PC-3 (cell line): ENCODE data around the gene ATP8A2. TPM values are rescaled to one million over a fixed set of nuclear protein-coding genes. Genes with fewer than 3 reads are reported as not detected.

Experiments used
- ATAC-seq: fragments of 200-7000 bp; cut with Tn5 transposase; 2 replicates; pipeline ENCODE4 v1.9.1; 2020; ENCODE audit warnings: mild to moderate bottlenecking, moderate library complexity
- BruUV-seq: library from RNA; stranded (reverse); fragments of 400-500 nt; replicated peaks from 2 replicates; lab custom pipeline; 2021; lab: Mats Ljungman, UMichigan
- CTCF ChIA-PET: fragments of 300-600 bp; sonication (Branson Sonifier 250); formaldehyde crosslinking; loops from one replicate; lab custom pipeline; 2022; ENCODE audit warnings: antibody characterized with exemption; lab: Charles Lee
- POLR2A ChIA-PET: fragments of 300-600 bp; sonication (Branson Sonifier 250); formaldehyde crosslinking; loops from one replicate; lab custom pipeline; 2022; ENCODE audit warnings: antibody characterized with exemption; ENCODE audit not compliant: unreplicated experiment; lab: Charles Lee
- DNase-seq: peaks from one replicate; pipeline ENCODE4 v3.0.0-alpha.2; 2015
- H2AFZ ChIP-seq: fragments of 300-600 bp; sonication (generic); 2 replicates; pipeline ENCODE4 v1.6.0; 2016; ENCODE audit warnings: antibody characterized with exemption, low read length
- H3F3A ChIP-seq: fragments of 300-600 bp; sonication (generic); one replicate; pipeline ENCODE4 v1.6.0; 2017; ENCODE audit warnings: antibody characterized with exemption, low read length, control low read depth, mild to moderate bottlenecking; ENCODE audit not compliant: unreplicated experiment
- H3K27ac ChIP-seq: fragments of 300-600 bp; sonication (generic); 2 replicates; pipeline ENCODE4 v1.5.1; 2016; ENCODE audit warnings: mild to moderate bottlenecking, low read length
- H3K27me3 ChIP-seq: fragments of 300-600 bp; sonication (generic); 2 replicates; pipeline ENCODE4 v1.6.1; 2016; ENCODE audit warnings: low read length, mixed read lengths
- H3K36me3 ChIP-seq: fragments of 300-600 bp; sonication (generic); 2 replicates; pipeline ENCODE4 v1.6.1; 2016; ENCODE audit warnings: low read depth, mixed run types, low read length, mixed read lengths
- H3K4me1 ChIP-seq: fragments of 300-600 bp; sonication (generic); 2 replicates; pipeline ENCODE4 v1.5.1; 2016; ENCODE audit warnings: low read length; ENCODE audit not compliant: insufficient read depth
- H3K4me2 ChIP-seq: fragments of 300-600 bp; sonication (generic); 2 replicates; pipeline ENCODE4 v1.6.0; 2016; ENCODE audit warnings: low read length
- H3K4me3 ChIP-seq: fragments of 300-600 bp; sonication (generic); 2 replicates; pipeline ENCODE4 v1.5.1; 2016; ENCODE audit warnings: mild to moderate bottlenecking, low read length, mixed read lengths
- H3K79me2 ChIP-seq: fragments of 300-600 bp; sonication (generic); 2 replicates; pipeline ENCODE4 v1.6.1; 2017; ENCODE audit warnings: low read length, mixed read lengths
- H3K9ac ChIP-seq: fragments of 300-600 bp; sonication (generic); 2 replicates; pipeline ENCODE4 v1.6.0; 2016; ENCODE audit warnings: mild to moderate bottlenecking, low read length
- H3K9me2 ChIP-seq: fragments of 300-600 bp; sonication (generic); replicated peaks from 2 replicates; pipeline ENCODE4 v1.6.1; 2016; ENCODE audit warnings: mixed run types, low read length, mixed read lengths
- H3K9me3 ChIP-seq: fragments of 300-600 bp; sonication (generic); 2 replicates; pipeline ENCODE4 v1.6.1; 2016; ENCODE audit warnings: low read length, mixed read lengths
- H4K20me1 ChIP-seq: fragments of 300-600 bp; sonication (generic); 2 replicates; pipeline ENCODE4 v1.6.1; 2016; ENCODE audit warnings: low read length, mixed read lengths
- EZH2 ChIP-seq: fragments of 300-600 bp; sonication (generic); IDR thresholded peaks from one replicate; pipeline ENCODE4 v1.6.1; 2017; ENCODE audit warnings: antibody characterized with exemption, mild to moderate bottlenecking, low read length; ENCODE audit not compliant: unreplicated experiment
- EZH2phosphoT487 ChIP-seq: fragments of 300-600 bp; sonication (generic); IDR thresholded peaks from 2 replicates; pipeline ENCODE4 v1.6.1; 2018; ENCODE audit warnings: mild to moderate bottlenecking, antibody characterized with exemption, low read length, borderline replicate concordance
- intact Hi-C: fragments of 100-400 bp; cut with micrococcal nuclease; formaldehyde crosslinking; loops from 2 replicates; pipeline ENCODE4 v1.9.0; 2023
- total RNA-seq: library from RNA; depleted of rRNA; stranded (reverse); fragments of >200 nt; gene quantifications from 2 replicates; pipeline ENCODE4 v1.2.3, GENCODE V29; 2014
- TF ChIP-seq, protein P1 (sequence below): fragments of 300-600 bp; sonication (generic); conservative IDR thresholded peaks from 2 replicates; pipeline ENCODE4 v1.5.1; 2017; ENCODE audit warnings: antibody characterized with exemption, low read depth, mild to moderate bottlenecking, low read length

The ATP8A2 gene
- total RNA-seq, 1 experiment from 2014 or later, result 0.04 TPM

DNA sequence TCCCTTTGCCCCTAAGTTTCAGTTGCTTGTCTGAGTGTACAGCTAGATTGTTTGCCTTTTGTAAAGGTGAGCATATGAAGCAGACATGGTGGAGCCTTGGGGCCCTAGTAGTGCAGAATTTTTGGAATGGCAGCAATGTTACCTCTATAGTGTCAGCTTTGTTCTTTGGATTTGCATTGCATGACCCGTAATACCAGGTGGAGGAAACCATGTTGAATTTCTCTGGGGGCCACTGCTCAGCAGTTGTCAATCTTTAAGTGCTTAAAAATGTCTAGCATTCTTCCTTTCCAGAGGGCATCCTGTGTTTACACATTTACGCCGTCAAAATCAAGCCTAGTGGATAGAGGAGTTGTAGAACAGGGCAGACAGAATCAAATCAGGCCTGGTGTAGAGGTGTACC, 303.3 kb downstream of the ATP8A2 start:
- Histone ChIP-seq H3K9me3 (no peaks in the 10 kb centered on the region), H4K20me1 (no peaks in the 10 kb centered on the region), H3K4me3 (no peak overlapping the region), H3K9ac (no peak overlapping the region), H3K27ac (no peak overlapping the region), H3K36me3 (no peaks in the 10 kb centered on the region), H3K79me2 (no peaks in the 10 kb centered on the region), H3K27me3 (peaks cover 59% of the 10 kb centered on the region), H2AFZ (no peak overlapping the region), H3K4me1 (no peaks in the 10 kb centered on the region), H3K4me2 (no peak overlapping the region), H3K9me2 (no peaks in the 10 kb centered on the region), H3F3A (no peaks in the 10 kb centered on the region)
- POLR2A ChIA-PET, result no interaction called here
- DNase-seq (no peak), ATAC-seq (no peak)
- CTCF ChIA-PET, result no interaction called here
- intact Hi-C loops, result no loop called here
- BruUV-seq, result no TSS peak
- TF ChIP-seq EZH2, result no peak
- TF ChIP-seq, protein P1, sequence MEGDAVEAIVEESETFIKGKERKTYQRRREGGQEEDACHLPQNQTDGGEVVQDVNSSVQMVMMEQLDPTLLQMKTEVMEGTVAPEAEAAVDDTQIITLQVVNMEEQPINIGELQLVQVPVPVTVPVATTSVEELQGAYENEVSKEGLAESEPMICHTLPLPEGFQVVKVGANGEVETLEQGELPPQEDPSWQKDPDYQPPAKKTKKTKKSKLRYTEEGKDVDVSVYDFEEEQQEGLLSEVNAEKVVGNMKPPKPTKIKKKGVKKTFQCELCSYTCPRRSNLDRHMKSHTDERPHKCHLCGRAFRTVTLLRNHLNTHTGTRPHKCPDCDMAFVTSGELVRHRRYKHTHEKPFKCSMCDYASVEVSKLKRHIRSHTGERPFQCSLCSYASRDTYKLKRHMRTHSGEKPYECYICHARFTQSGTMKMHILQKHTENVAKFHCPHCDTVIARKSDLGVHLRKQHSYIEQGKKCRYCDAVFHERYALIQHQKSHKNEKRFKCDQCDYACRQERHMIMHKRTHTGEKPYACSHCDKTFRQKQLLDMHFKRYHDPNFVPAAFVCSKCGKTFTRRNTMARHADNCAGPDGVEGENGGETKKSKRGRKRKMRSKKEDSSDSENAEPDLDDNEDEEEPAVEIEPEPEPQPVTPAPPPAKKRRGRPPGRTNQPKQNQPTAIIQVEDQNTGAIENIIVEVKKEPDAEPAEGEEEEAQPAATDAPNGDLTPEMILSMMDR, result no peak
- TF ChIP-seq EZH2phosphoT487, result no peak

DNA sequence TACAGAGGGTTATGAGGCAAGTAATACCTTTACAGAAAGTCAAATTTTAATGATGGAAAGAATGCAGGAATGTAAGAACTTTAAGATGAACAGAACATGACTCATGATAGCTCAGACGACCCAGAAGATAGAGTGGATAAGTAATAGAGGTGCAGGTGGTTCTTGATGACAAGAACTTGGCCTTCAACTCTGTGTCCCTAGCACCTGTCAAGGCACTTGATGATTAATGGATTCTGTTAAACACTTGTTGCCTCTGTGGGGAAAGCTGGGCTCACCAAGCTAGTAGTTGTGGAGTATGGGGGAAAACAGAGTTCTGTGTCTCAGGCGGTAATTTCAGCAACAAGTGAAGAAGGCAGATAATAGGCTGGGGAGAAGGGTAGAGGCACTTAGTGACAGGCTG, 306.2 kb downstream of the ATP8A2 start:
- Histone ChIP-seq H3K4me2 (no peak overlapping the region), H3F3A (no peaks in the 10 kb centered on the region), H3K9me3 (no peaks in the 10 kb centered on the region), H4K20me1 (no peaks in the 10 kb centered on the region), H3K9ac (no peak overlapping the region), H3K36me3 (no peaks in the 10 kb centered on the region), H3K27me3 (peaks cover 75% of the 10 kb centered on the region), H3K9me2 (no peaks in the 10 kb centered on the region), H2AFZ (no peak overlapping the region), H3K4me1 (no peaks in the 10 kb centered on the region), H3K79me2 (no peaks in the 10 kb centered on the region), H3K27ac (no peak overlapping the region), H3K4me3 (no peak overlapping the region)
- TF ChIP-seq EZH2, result no peak
- TF ChIP-seq EZH2phosphoT487, result no peak
- TF ChIP-seq, protein P1, result no peak
- intact Hi-C loops, result no loop called here
- DNase-seq, result no peak
- CTCF ChIA-PET, result no interaction called here
- BruUV-seq, result no TSS peak
- POLR2A ChIA-PET, result interaction anchor here (0.5 kb wide), 1 partner anchor 87 kb away, joined by 3 read pairs; no protein-coding TSS in a partner anchor
- ATAC-seq, result no peak

DNA sequence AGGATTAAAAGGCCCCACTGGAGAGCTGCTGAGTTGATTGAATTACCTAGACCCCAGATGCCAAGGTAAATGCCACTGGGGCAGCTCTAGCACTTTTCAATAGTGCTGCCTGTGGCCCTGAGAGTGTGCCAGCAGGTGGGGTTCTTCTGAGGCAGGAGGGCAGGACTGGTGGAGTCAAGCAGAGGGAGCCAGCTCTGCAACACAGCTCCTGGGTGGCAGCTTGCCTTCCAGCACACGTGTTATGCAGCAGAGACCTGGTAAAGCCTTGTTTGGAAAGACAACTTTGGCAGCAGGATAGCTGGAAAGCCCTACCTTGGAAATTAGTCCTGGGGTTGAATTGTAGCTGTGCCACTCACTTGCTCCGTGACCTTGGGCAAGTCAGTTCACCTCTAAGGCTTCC, 306.6 kb downstream of the ATP8A2 start:
- H3K79me2 ChIP-seq, result no peaks in the 10 kb centered on the region
- H3F3A ChIP-seq, result no peaks in the 10 kb centered on the region
- H3K36me3 ChIP-seq, result no peaks in the 10 kb centered on the region
- ChIA-PET CTCF (no interaction called here), POLR2A (interaction anchor here (0.5 kb wide), 1 partner anchor 87 kb away, joined by 3 read pairs; no protein-coding TSS in a partner anchor)
- no peak overlapping the region for H2AFZ ChIP-seq
- intact Hi-C loops, result no loop called here
- no peaks in the 10 kb centered on the region for H3K9me2 ChIP-seq
- no peak overlapping the region for H3K4me3 ChIP-seq
- H3K27me3 ChIP-seq, result peaks cover 75% of the 10 kb centered on the region
- no peak overlapping the region for H3K4me2 ChIP-seq
- H3K4me1 ChIP-seq, result no peaks in the 10 kb centered on the region
- DNase-seq (no peak), ATAC-seq (no peak)
- no peaks in the 10 kb centered on the region for H3K9me3 ChIP-seq
- no TSS peak for BruUV-seq
- H3K27ac ChIP-seq, result no peak overlapping the region
- TF ChIP-seq, protein P1, result 0 out of 2 replicates have a peak, but pooled peaks have one; percentile 10
- TF ChIP-seq EZH2, result no peak
- H4K20me1 ChIP-seq, result no peaks in the 10 kb centered on the region
- no peak overlapping the region for H3K9ac ChIP-seq
